ENCODE data around the gene KSR1. TPM values are rescaled to one million over a fixed set of nuclear protein-coding genes. Genes with fewer than 3 reads are reported as not detected.

The KSR1 gene
- total RNA-seq, 1 donor, result 23.5 TPM

- Histone ChIP-seq H3K27me3 (ENCODE audit: insufficient read depth, low read length) (no peaks in the 10 kb centered on the region), H3K4me3 (ENCODE audit: low read length) (no peak overlapping the region), H3K9me3 (ENCODE audit: low read depth, low read length) (no peaks in the 10 kb centered on the region), H3K4me1 (ENCODE audit: insufficient read depth, low read length) (peaks cover 7% of the 10 kb centered on the region)
These were observed 123.7 kb downstream of the KSR1 start for GRCh38 chr17:27579897-27580321.

- H3K27me3 ChIP-seq (ENCODE audit: insufficient read depth, low read length), result no peaks in the 10 kb centered on the region
- H3K9me3 ChIP-seq (ENCODE audit: low read depth, low read length), result no peaks in the 10 kb centered on the region
- peaks cover 7% of the 10 kb centered on the region for H3K4me1 ChIP-seq (ENCODE audit: insufficient read depth, low read length)
- H3K4me3 ChIP-seq (ENCODE audit: low read length), result no peak overlapping the region
These were observed 124.8 kb downstream of the KSR1 start for GRCh38 chr17:27581016-27581415.

- H3K27me3 ChIP-seq (ENCODE audit: insufficient read depth, low read length), result no peaks in the 10 kb centered on the region
- H3K9me3 ChIP-seq (ENCODE audit: low read depth, low read length), result no peaks in the 10 kb centered on the region
- peaks cover 7% of the 10 kb centered on the region for H3K4me1 ChIP-seq (ENCODE audit: insufficient read depth, low read length)
- no peak overlapping the region for H3K4me3 ChIP-seq (ENCODE audit: low read length)
These were observed 126.4 kb downstream of the KSR1 start for GRCh38 chr17:27582696-27583095.

- Histone ChIP-seq H3K9me3 (ENCODE audit: low read depth, low read length) (no peaks in the 10 kb centered on the region), H3K4me1 (ENCODE audit: insufficient read depth, low read length) (peaks cover 7% of the 10 kb centered on the region), H3K4me3 (ENCODE audit: low read length) (no peak overlapping the region), H3K27me3 (ENCODE audit: insufficient read depth, low read length) (no peaks in the 10 kb centered on the region)
These were observed 129.0 kb downstream of the KSR1 start for GRCh38 chr17:27585153-27585681.

- Histone ChIP-seq H3K9me3 (ENCODE audit: low read depth, low read length) (no peaks in the 10 kb centered on the region), H3K27me3 (ENCODE audit: insufficient read depth, low read length) (no peaks in the 10 kb centered on the region), H3K4me3 (ENCODE audit: low read length) (no peak overlapping the region), H3K4me1 (ENCODE audit: insufficient read depth, low read length) (peaks cover 7% of the 10 kb centered on the region)
These were observed 129.5 kb downstream of the KSR1 start for GRCh38 chr17:27585792-27586191.

- Histone ChIP-seq H3K4me1 (ENCODE audit: insufficient read depth, low read length) (peaks cover 7% of the 10 kb centered on the region), H3K4me3 (ENCODE audit: low read length) (no peak overlapping the region), H3K9me3 (ENCODE audit: low read depth, low read length) (no peaks in the 10 kb centered on the region), H3K27me3 (ENCODE audit: insufficient read depth, low read length) (no peaks in the 10 kb centered on the region)
These were observed 130.0 kb downstream of the KSR1 start for GRCh38 chr17:27586203-27586721.

GRCh38 chr17:27588354-27588753, 132.1 kb downstream of the KSR1 start:
- Histone ChIP-seq H3K27me3 (ENCODE audit: insufficient read depth, low read length) (no peaks in the 10 kb centered on the region), H3K4me3 (ENCODE audit: low read length) (no peak overlapping the region), H3K4me1 (ENCODE audit: insufficient read depth, low read length) (no peaks in the 10 kb centered on the region), H3K9me3 (ENCODE audit: low read depth, low read length) (no peaks in the 10 kb centered on the region)

- Histone ChIP-seq H3K9me3 (ENCODE audit: low read depth, low read length) (no peaks in the 10 kb centered on the region), H3K4me1 (ENCODE audit: insufficient read depth, low read length) (no peaks in the 10 kb centered on the region), H3K4me3 (ENCODE audit: low read length) (no peak overlapping the region), H3K27me3 (ENCODE audit: insufficient read depth, low read length) (no peaks in the 10 kb centered on the region)
These were observed 134.6 kb downstream of the KSR1 start for GRCh38 chr17:27590864-27591263.

- no peak overlapping the region for H3K4me3 ChIP-seq (ENCODE audit: low read length)
- H3K4me1 ChIP-seq (ENCODE audit: insufficient read depth, low read length), result no peaks in the 10 kb centered on the region
- no peaks in the 10 kb centered on the region for H3K27me3 ChIP-seq (ENCODE audit: insufficient read depth, low read length)
- no peaks in the 10 kb centered on the region for H3K9me3 ChIP-seq (ENCODE audit: low read depth, low read length)
These were observed 135.7 kb downstream of the KSR1 start for GRCh38 chr17:27591986-27592385.

GRCh38 chr17:27593232-27593856, 137.1 kb downstream of the KSR1 start:
- Histone ChIP-seq H3K4me3 (ENCODE audit: low read length) (no peak overlapping the region), H3K4me1 (ENCODE audit: insufficient read depth, low read length) (no peaks in the 10 kb centered on the region), H3K27me3 (ENCODE audit: insufficient read depth, low read length) (no peaks in the 10 kb centered on the region), H3K9me3 (ENCODE audit: low read depth, low read length) (no peaks in the 10 kb centered on the region)

- H3K9me3 ChIP-seq (ENCODE audit: low read depth, low read length), result no peaks in the 10 kb centered on the region
These were observed 137.6 kb downstream of the KSR1 start for GRCh38 chr17:27593857-27594255.

GRCh38 chr17:27595208-27595607, 139.0 kb downstream of the KSR1 start:
- Histone ChIP-seq H3K27me3 (ENCODE audit: insufficient read depth, low read length) (no peaks in the 10 kb centered on the region), H3K4me3 (ENCODE audit: low read length) (no peak overlapping the region), H3K9me3 (ENCODE audit: low read depth, low read length) (no peaks in the 10 kb centered on the region), H3K4me1 (ENCODE audit: insufficient read depth, low read length) (no peaks in the 10 kb centered on the region)

More at GRCh38 chr17:27593857-27594255, 137.6 kb downstream of the KSR1 start:
- Histone ChIP-seq H3K4me1 (ENCODE audit: insufficient read depth, low read length) (no peaks in the 10 kb centered on the region), H3K27me3 (ENCODE audit: insufficient read depth, low read length) (no peaks in the 10 kb centered on the region), H3K4me3 (ENCODE audit: low read length) (no peak overlapping the region)

GRCh38 chr17:27596096-27596495, 139.8 kb downstream of the KSR1 start:
- Histone ChIP-seq H3K4me1 (ENCODE audit: insufficient read depth, low read length) (no peaks in the 10 kb centered on the region), H3K9me3 (ENCODE audit: low read depth, low read length) (no peaks in the 10 kb centered on the region), H3K27me3 (ENCODE audit: insufficient read depth, low read length) (no peaks in the 10 kb centered on the region), H3K4me3 (ENCODE audit: low read length) (no peak overlapping the region)

- Histone ChIP-seq H3K9me3 (ENCODE audit: low read depth, low read length) (no peaks in the 10 kb centered on the region), H3K4me3 (ENCODE audit: low read length) (no peak overlapping the region), H3K4me1 (ENCODE audit: insufficient read depth, low read length) (no peaks in the 10 kb centered on the region)
These were observed 140.4 kb downstream of the KSR1 start for GRCh38 chr17:27596566-27597187.

GRCh38 chr17:27597188-27597580, 140.9 kb downstream of the KSR1 start:
- H3K9me3 ChIP-seq (ENCODE audit: low read depth, low read length), result no peaks in the 10 kb centered on the region
- no peaks in the 10 kb centered on the region for H3K4me1 ChIP-seq (ENCODE audit: insufficient read depth, low read length)
- no peak overlapping the region for H3K4me3 ChIP-seq (ENCODE audit: low read length)
- no peaks in the 10 kb centered on the region for H3K27me3 ChIP-seq (ENCODE audit: insufficient read depth, low read length)

More at GRCh38 chr17:27596566-27597187, 140.4 kb downstream of the KSR1 start:
- H3K27me3 ChIP-seq (ENCODE audit: insufficient read depth, low read length), result no peaks in the 10 kb centered on the region

All from mononuclear cell (primary cell).